VCaP (cell line): ENCODE results near the gene LHFPL6.

Experiments used
- H3K27ac ChIP-seq: fragments of 450-650 bp; 2 replicates; pipeline ENCODE4 v1.5.1; 2017
- CTCF ChIP-seq: fragments of 450-650 bp; conservative IDR thresholded peaks from 2 replicates; pipeline ENCODE4 v1.5.1; 2017; ENCODE audit warnings: mild to moderate bottlenecking, moderate library complexity

The LHFPL6 gene

GRCh38 chr13:39528661-39528980, 74.4 kb downstream of the LHFPL6 start:
- TF ChIP-seq CTCF, result no peak
- H3K27ac ChIP-seq, result no peak overlapping the region

GRCh38 chr13:39527961-39528660, 74.9 kb downstream of the LHFPL6 start:
- TF ChIP-seq CTCF, result no peak
- no peak overlapping the region for H3K27ac ChIP-seq

- TF ChIP-seq CTCF, result no peak
- no peak overlapping the region for H3K27ac ChIP-seq
These were observed 75.7 kb downstream of the LHFPL6 start for GRCh38 chr13:39527301-39527700.

GRCh38 chr13:39526499-39526898, 76.5 kb downstream of the LHFPL6 start:
- TF ChIP-seq CTCF, result no peak
- H3K27ac ChIP-seq, result no peak overlapping the region

- TF ChIP-seq CTCF, result no peak
- no peak overlapping the region for H3K27ac ChIP-seq
These were observed 77.5 kb downstream of the LHFPL6 start for GRCh38 chr13:39525506-39525905.

GRCh38 chr13:39524795-39525194, 78.2 kb downstream of the LHFPL6 start:
- TF ChIP-seq CTCF, result no peak
- H3K27ac ChIP-seq, result no peak overlapping the region

GRCh38 chr13:39522329-39522728, 80.7 kb downstream of the LHFPL6 start:
- H3K27ac ChIP-seq, result no peak overlapping the region
- no peak for TF ChIP-seq CTCF

- no peak for TF ChIP-seq CTCF
- no peak overlapping the region for H3K27ac ChIP-seq
These were observed 81.3 kb downstream of the LHFPL6 start for GRCh38 chr13:39521701-39522100.
